NCI-H510A (cell line): ENCODE results near the gene GSDMA.

Experiments used
- DNase-seq: peaks from one replicate; lab custom pipeline; 2025; lab: John Stamatoyannopoulos, UW

GSDMA gene

GRCh38 chr17:39960524-39961041, 2.2 kb upstream of the GSDMA start:
- no peak for DNase-seq

DNA sequence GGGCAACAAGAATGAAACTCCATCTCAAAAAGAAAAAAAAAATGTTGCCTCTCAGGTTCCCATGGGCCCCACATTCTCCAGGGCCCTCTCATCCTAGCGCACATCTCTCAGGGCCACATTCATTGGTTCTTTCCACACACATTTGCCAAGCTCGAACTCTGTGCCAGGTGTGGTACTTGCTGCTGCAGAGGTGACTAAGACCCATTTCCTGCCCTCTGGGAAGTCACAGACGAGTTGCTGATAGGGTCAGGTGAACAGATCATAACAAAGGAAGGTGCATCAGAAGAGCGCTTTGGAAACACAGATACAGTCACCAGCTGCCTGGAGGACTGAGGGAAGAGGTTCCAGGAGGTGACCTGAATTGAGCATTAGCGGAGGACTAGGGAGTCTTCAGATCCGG, 1.0 kb downstream of the GSDMA start:
- no peak for DNase-seq

- no peak for DNase-seq
Observed at GRCh38 chr17:39965017-39965699, 2.4 kb downstream of the GSDMA start.

GRCh38 chr17:39966771-39967170, 4.0 kb downstream of the GSDMA start:
- peak; percentile 43 for DNase-seq

DNA sequence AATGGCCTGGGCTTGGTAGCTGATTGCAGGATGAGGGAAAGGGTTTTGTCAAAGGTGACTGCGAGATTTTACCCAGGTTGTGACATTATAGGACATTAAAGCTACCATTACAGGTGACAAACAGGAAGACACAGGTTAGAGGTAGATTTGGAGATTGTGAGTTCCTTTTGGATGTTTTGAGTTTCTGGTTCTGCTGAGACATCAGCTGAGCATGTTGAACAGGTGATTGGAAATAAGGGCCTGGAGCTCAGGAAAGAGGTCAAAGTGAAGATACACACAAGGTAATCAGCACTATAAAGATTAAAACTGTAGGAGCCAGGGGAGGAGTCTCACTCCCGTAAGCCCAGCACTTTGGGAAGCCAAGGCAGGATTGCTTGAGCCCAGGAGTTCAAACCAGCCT, 6.0 kb downstream of the GSDMA start:
- DNase-seq, result no peak

DNA sequence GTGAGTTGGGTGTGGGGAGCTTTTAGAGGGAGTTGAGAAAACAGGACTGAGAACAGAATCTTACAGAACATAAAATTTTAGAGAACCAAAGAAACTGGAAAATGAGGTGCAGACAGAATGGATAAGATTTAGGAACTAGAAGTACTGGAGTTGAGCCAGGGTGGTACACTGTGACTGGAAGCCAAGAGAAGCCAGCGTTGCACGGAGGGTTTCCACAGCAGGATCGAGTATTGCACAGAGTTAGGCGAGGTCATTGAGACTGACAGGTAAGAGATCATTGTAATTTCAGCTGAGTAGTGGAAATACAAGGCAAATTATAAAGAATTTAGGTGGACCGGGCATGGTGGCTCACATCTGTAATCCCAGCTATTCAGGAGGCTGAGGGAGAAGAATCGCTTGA, 6.6 kb downstream of the GSDMA start:
- DNase-seq, result no peak

DNA sequence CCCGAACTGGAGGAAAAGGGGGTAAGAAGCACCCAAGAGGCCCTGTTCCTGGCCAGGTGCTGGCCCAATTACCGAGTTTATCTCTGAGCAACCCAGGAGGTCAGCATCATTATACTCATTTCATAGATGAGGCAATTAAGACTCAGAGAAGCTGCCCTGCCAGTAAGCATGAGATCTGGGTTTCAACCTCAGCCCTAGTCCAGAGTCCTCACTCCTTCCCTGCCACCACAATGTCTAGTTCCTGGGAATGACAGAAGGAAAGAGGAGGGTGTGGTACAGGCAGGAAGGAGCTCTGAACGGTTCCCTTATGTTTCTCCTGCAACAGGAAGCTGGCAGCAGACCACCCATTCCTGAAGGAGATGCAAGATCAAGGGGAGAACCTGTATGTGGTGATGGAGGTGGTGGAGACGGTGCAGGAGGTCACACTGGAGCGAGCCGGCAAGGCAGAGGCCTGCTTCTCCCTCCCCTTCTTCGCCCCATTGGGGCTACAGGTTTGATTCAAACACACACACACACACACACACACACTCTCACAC, 7.4 kb downstream of the GSDMA start:
- no peak for DNase-seq

DNA sequence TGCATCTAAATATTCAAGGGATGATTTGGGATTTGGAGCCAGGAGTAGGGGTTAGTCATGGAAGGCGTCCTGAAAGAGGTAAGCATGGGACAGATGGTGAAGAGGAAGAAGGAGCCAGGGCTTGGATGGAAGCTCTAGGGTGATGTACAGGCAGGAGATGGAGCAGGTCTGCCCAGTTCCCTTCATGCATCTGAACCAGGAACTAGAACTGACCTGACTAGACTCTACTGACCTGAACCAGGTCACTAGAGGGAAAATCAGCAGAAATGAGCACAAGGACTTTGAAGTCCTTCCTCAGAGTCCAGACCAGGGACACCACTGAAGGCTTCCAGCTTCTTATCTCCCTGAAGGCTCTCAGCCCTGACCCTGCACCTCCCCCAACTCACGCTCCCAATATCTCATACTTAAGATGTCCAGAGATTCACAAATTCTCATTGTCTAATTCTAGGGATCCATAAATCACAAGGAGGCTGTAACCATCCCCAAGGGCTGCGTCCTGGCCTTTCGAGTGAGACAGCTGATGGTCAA, 8.3 kb downstream of the GSDMA start:
- DNase-seq, result no peak

- DNase-seq, result no peak
Observed at GRCh38 chr17:39972271-39972670, 9.5 kb downstream of the GSDMA start.

DNA sequence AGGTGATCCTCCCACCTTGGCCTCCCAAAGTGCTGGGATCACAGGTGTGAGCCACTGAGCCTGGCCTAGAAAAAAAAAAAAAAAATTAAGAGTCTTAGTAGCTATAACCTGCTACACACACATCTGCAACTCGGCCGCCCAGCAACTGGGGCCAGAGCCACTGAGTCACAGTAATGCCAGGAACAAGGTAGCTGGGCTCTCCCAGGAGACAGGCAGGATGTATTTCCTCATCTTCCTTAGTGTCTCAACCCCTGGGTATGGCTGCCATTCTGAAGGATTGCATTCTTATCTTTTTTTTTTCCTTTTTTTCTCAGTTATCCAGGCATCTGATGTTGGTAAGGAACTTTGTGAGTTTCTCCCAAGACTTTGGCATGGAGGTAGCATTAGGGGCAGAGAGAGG, 10.7 kb downstream of the GSDMA start:
- DNase-seq, result no peak

DNA sequence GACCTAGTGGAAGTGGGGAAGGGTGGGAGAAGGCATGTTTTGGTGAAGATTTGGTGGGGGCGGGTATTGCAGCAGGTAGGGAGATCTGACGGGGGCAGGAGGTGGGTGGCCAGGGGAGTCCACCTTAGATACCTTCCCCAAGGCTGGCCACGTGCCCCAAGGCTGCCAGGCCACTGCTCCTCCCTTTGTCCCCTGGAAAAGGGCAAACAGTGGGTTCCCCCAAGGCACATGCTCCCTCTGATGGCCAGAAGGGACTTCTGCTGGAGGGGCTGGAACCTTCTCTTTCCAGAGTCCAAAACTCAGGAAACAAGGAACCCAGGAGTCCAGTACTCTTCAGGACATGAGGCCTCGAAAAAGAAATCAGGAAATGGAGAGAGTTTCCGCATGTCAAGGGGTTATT, 11.6 kb downstream of the GSDMA start:
- no peak for DNase-seq

DNA sequence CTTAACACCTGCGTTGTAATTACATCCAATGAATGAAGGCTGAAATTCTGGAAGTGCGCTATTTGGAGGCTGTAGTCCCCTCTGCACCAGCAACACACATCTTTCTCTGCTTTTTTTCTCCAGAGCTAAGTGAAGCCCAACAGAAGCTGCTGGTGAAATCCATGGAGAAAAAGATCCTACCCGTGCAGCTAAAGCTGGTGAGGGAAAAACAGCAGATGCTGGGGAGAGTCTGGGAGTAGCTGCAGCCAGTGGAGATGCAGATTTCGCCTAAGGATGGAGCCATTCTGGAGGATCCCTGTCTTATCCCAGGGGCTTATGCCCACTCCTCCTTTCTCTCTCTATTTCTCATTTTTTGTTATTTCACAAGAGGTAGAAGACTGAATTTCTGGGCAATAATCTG, 13.0 kb downstream of the GSDMA start:
- DNase-seq, result no peak

- DNase-seq, result no peak
Observed at GRCh38 chr17:39979016-39979670, 16.3 kb downstream of the GSDMA start.

DNA sequence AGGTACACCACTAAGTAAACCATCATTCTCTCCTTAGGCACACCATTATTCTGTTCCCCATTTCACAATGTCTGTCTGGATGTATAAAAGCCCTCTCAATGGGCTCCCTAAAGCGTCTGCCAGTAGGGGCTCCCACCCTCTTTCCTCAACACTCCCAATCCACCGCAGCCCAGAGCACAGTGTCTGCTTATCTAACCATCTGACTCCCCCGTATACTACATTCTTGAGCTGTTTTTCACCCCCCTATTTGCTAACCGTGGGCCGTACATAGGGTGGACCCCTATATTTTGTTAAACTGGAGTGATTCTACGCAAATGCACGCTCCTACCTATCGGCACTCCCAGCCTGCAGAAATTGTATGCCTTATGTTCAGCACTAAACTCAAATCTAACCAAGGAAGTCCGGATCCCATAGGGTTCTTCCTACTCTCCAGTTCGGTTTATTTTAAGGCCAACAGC, 17.1 kb downstream of the GSDMA start:
- no peak for DNase-seq

DNA sequence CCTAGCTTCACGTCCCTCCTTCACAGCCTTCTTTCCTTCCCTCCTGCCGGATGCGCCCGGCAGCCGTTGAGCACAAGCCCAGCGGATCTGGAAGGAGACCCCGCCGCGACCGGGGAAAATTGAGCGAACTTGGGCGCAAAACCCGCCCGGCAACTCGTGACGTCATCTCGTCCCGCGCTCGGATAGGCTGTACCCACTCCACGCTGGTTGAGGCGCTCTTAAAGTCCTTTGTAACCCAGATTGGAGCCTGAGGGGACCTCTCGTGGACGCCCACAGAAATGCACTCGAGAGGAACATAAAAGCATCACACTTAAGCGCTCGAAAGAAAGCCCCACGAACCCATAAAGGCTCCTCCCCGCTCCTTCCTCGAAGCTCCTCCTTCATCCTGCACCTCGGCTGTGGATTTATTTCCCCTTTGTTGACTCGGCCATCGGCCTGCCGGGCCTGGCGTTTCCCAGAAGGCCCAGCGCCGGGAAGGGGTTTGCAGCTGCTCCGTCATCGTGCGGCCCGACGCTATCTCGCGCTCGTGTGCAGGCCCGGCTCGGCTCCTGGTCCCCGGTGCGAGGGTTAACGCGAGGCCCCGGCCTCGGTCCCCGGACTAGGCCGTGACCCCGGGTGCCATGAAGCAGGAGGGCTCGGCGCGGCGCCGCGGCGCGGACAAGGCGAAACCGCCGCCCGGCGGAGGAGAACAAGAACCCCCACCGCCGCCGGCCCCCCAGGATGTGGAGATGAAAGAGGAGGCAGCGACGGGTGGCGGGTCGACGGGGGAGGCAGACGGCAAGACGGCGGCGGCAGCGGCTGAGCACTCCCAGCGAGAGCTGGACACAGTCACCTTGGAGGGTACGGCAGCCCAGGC, 17.8 kb downstream of the GSDMA start, which contains the start of gene PSMD3:
TSS of gene PSMD3 (plus strand) at position 457 of the 856 bp plus-strand sequence. CDS start at position 621, 164 bp downstream.
- DNase-seq, result peak; percentile 98

DNA sequence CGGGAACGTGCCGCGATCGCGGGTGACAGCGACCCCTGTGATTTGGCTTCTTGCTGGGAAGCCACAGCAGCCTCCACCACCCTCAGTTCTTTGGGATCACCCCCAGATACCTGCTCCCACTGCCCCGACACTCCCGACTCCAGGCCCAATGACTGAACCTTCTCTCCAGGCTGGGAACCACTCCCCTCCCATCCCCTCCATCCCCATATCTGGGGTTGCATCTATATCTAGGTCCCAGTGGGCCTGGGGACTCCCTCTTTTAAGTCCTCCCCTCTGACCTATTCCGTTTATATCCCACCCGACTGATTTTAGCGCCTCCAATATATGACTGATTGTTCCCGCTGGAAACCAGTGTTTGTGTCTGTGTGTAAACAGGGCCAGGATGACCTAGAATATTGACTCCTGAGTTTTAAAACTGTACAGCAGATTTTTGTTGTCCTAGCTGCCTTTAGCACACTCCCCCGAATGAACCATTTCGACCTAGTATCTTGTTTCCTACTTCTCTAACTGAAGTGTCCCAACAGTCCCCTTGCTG, 18.5 kb downstream of the GSDMA start:
- DNase-seq, result no peak

- no peak for DNase-seq
Observed at GRCh38 chr17:39981766-39982375, 19.1 kb downstream of the GSDMA start.

- no peak for DNase-seq
Observed at GRCh38 chr17:39988206-39988810, 25.5 kb downstream of the GSDMA start.

DNA sequence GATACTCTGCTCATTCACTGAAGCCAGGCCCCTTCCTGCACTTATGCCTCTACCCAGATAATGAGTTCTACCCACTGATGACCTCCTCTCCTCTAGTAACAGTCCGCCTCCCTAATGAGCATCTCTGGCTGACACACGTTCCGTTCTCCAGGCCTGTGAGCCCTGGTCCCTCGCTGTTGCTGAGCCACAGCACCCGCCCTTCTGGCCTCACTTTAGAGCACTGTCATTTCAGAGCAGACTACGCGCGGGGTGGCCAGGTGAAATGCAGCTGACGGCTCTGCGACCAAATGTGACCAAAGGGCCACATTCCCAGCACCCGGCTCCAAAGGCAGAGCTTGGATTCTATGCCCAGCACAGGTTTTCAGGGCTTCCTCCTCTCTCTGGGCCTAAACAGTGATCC, 31.6 kb downstream of the GSDMA start:
- DNase-seq, result no peak

DNA sequence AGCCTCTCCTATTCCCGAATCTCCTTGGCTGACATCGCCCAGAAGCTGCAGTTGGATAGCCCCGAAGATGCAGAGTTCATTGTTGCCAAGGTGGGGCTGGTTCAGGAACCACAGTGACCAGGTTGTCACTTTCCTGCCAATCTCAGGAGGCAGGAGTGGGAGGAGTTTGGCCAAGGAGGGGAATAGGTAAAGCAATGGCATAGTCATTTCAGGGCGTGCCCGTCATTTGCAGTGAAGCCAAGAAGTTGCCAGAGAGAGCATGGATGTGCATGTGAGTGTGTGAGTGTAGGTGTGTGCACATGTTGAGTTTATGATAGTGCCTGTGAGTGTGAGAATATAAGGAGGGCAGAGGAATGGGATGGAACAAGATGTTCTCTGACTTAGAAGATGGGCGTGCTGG, 32.6 kb downstream of the GSDMA start:
- no peak for DNase-seq

DNA sequence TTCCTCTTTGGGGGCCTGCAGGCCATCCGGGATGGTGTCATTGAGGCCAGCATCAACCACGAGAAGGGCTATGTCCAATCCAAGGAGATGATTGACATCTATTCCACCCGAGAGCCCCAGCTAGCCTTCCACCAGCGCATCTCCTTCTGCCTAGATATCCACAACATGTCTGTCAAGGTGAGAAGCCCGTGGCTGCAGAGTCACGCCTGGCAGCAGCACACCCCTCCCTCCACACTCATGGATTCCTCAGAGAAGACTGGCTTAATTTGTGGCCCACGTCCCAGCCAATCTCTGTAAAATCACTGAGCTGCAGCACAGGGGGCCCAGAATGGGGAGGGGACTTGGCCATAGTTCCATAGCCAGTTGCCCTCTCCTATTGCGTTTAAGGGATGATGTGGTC, 33.4 kb downstream of the GSDMA start:
- no peak for DNase-seq
